ENCODE data around the gene PRLR. TPM values are rescaled to one million over a fixed set of nuclear protein-coding genes. Genes with fewer than 3 reads are reported as not detected.
A peak's percentile ranks its signal among the peaks of the same experiment; 100 is the strongest.
"Not testable (repeated sequence)": the region's sequence is repeated elsewhere in the genome, so short reads cannot be mapped to it uniquely, and the experiment has no call there.

Gene PRLR
- total RNA-seq, 4 donors from 2014 or later: 9.1 to 69.5 (median 54.1) TPM

GRCh38 chr5:35194635-35195471 is 35.4 kb downstream of the PRLR start:
- peaks cover 0 to 48% (median 11%) of the 10 kb centered on the region in 4 donors for H3K4me1 ChIP-seq
- peak overlapping the region; percentile 55 to 85 (median 65) for H3K27ac ChIP-seq
- DNase-seq: peak; percentile 25 to 86 (median 80)
- TF ChIP-seq CTCF (IDR thresholded peaks at IDR 0.05) (no peak), POLR2A (IDR thresholded peaks at IDR 0.05) (no peak)
- H3K27me3 ChIP-seq: no peaks in the 10 kb centered on the region
- no peaks in the 10 kb centered on the region for H3K9me3 ChIP-seq
- H3K36me3 ChIP-seq: no peaks in the 10 kb centered on the region
- H3K4me3 ChIP-seq: peak overlapping the region; percentile 2 to 60 (median 28)

GRCh38 chr5:35192506-35192905 is 37.8 kb downstream of the PRLR start:
- H3K4me1 ChIP-seq: peaks cover 0 to 31% (median 8%) of the 10 kb centered on the region in 4 donors
- no peaks in the 10 kb centered on the region for H3K9me3 ChIP-seq
- TF ChIP-seq POLR2A (IDR thresholded peaks at IDR 0.05): no peak
- TF ChIP-seq CTCF (IDR thresholded peaks at IDR 0.05): no peak
- H3K4me3 ChIP-seq: no peak overlapping the region
- H3K27me3 ChIP-seq: no peaks in the 10 kb centered on the region
- DNase-seq: no peak
- no peak overlapping the region for H3K27ac ChIP-seq
- no peaks in the 10 kb centered on the region for H3K36me3 ChIP-seq

GRCh38 chr5:35189801-35190200 is 40.5 kb downstream of the PRLR start:
- not testable (repeated sequence) for H3K27ac ChIP-seq

GRCh38 chr5:35188031-35188457 is 42.2 kb downstream of the PRLR start:
- Histone ChIP-seq H3K9me3 (no peaks in the 10 kb centered on the region), H3K27ac (no peak overlapping the region), H3K4me3 (no peak overlapping the region), H3K36me3 (no peaks in the 10 kb centered on the region), H3K4me1 (peaks cover 0 to 17% (median 0%) of the 10 kb centered on the region in 4 donors), H3K27me3 (no peaks in the 10 kb centered on the region)
- no peak for DNase-seq
- no peak for TF ChIP-seq POLR2A (IDR thresholded peaks at IDR 0.05)
- no peak for TF ChIP-seq CTCF (IDR thresholded peaks at IDR 0.05)

More at GRCh38 chr5:35189801-35190200, 40.5 kb downstream of the PRLR start:
- not testable (repeated sequence) for DNase-seq, H3K36me3 ChIP-seq, H3K9me3 ChIP-seq, H3K4me3 ChIP-seq, H3K27me3 ChIP-seq
- H3K4me1 ChIP-seq: peaks cover 0 to 29% (median 5%) of the 10 kb centered on the region in 4 donors

- peaks cover 0 to 17% (median 0%) of the 10 kb centered on the region in 4 donors for H3K4me1 ChIP-seq
- not testable (repeated sequence) for H3K27me3 ChIP-seq, DNase-seq, H3K9me3 ChIP-seq, H3K4me3 ChIP-seq, H3K36me3 ChIP-seq, H3K27ac ChIP-seq
Measured at GRCh38 chr5:35187621-35188020, 42.7 kb downstream of the PRLR start.

GRCh38 chr5:35186749-35187148 is 43.5 kb downstream of the PRLR start:
- Histone ChIP-seq H3K9me3 (no peaks in the 10 kb centered on the region), H3K36me3 (no peaks in the 10 kb centered on the region), H3K27me3 (no peaks in the 10 kb centered on the region), H3K27ac (no peak overlapping the region), H3K4me1 (peaks cover 0 to 17% (median 0%) of the 10 kb centered on the region in 4 donors), H3K4me3 (no peak overlapping the region)
- no peak for TF ChIP-seq CTCF (IDR thresholded peaks at IDR 0.05)
- no peak for TF ChIP-seq POLR2A (IDR thresholded peaks at IDR 0.05)
- DNase-seq: no peak

Data from Peyer's patch (tissue), 4 donors.